ENCODE measurements around the gene LMTK2.

Gene LMTK2

GRCh38 chr7:98138672-98139071 is 32.0 kb downstream of the LMTK2 start:
- no peak for FAIRE-seq

GRCh38 chr7:98142658-98143057 is 36.0 kb downstream of the LMTK2 start:
- no peak for FAIRE-seq

GRCh38 chr7:98148607-98149006 is 41.9 kb downstream of the LMTK2 start:
- FAIRE-seq: no peak

GRCh38 chr7:98149116-98149692 is 42.5 kb downstream of the LMTK2 start:
- FAIRE-seq: no peak

- FAIRE-seq: no peak
Measured at GRCh38 chr7:98151884-98152283, 45.2 kb downstream of the LMTK2 start.

- no peak for FAIRE-seq
Measured at GRCh38 chr7:98156700-98157099, 50.0 kb downstream of the LMTK2 start.

- FAIRE-seq: no peak
Measured at GRCh38 chr7:98157761-98158160, 51.1 kb downstream of the LMTK2 start.

GRCh38 chr7:98162758-98163157 is 56.1 kb downstream of the LMTK2 start:
- no peak for FAIRE-seq

- no peak for FAIRE-seq
Measured at GRCh38 chr7:98163269-98163668, 56.6 kb downstream of the LMTK2 start.

- no peak for FAIRE-seq
Measured at GRCh38 chr7:98163704-98164494, 57.2 kb downstream of the LMTK2 start.

GRCh38 chr7:98165827-98166667 is 59.4 kb downstream of the LMTK2 start:
- no peak for FAIRE-seq

- FAIRE-seq: no peak
Measured at GRCh38 chr7:98166668-98166970, 60.0 kb downstream of the LMTK2 start.

- FAIRE-seq: no peak
Measured at GRCh38 chr7:98167653-98168052, 61.0 kb downstream of the LMTK2 start.

GRCh38 chr7:98168181-98168903 is 61.7 kb downstream of the LMTK2 start:
- no peak for FAIRE-seq

GRCh38 chr7:98168904-98169621 is 62.4 kb downstream of the LMTK2 start:
- FAIRE-seq: no peak

GRCh38 chr7:98170966-98171365 is 64.3 kb downstream of the LMTK2 start:
- no peak for FAIRE-seq

- FAIRE-seq: no peak
Measured at GRCh38 chr7:98171449-98171848, 64.8 kb downstream of the LMTK2 start.

- no peak for FAIRE-seq
Measured at GRCh38 chr7:98174334-98175259, 67.9 kb downstream of the LMTK2 start.

- no peak for FAIRE-seq
Measured at GRCh38 chr7:98175260-98175940, 68.7 kb downstream of the LMTK2 start.

GRCh38 chr7:98177553-98177952 is 70.9 kb downstream of the LMTK2 start:
- FAIRE-seq: no peak

GRCh38 chr7:98178321-98178720 is 71.7 kb downstream of the LMTK2 start:
- no peak for FAIRE-seq
